Hematopoietic multipotent progenitor cell treated with erythropoietin and hydrocortisone succinate and interleukin-3 and kit ligand, for 15 days (in vitro differentiated cells): Measurements from ENCODE around the gene VARS1.

Experiments used
- DNase-seq: peaks from one replicate; pipeline ENCODE4 v3.0.0-alpha.2; 2015; ENCODE audit warnings: low spot score

The VARS1 gene

GRCh38 chr6:31771992-31772358 lies 23.6 kb downstream of the VARS1 start:
- no peak for DNase-seq

GRCh38 chr6:31770860-31771259 lies 24.7 kb downstream of the VARS1 start:
- no peak for DNase-seq

GRCh38 chr6:31769684-31770371 lies 25.7 kb downstream of the VARS1 start:
- DNase-seq, result peak; percentile 91

- DNase-seq, result no peak
Measured at GRCh38 chr6:31768363-31769257, 26.9 kb downstream of the VARS1 start.

- no peak for DNase-seq
Measured at GRCh38 chr6:31767096-31767645, 28.4 kb downstream of the VARS1 start.

GRCh38 chr6:31765910-31766794 lies 29.4 kb downstream of the VARS1 start:
- no peak for DNase-seq

- no peak for DNase-seq
Measured at GRCh38 chr6:31765559-31765909, 30.0 kb downstream of the VARS1 start.

GRCh38 chr6:31764198-31764597 lies 31.4 kb downstream of the VARS1 start:
- DNase-seq, result no peak

- no peak for DNase-seq
Measured at GRCh38 chr6:31763619-31763940, 32.0 kb downstream of the VARS1 start.

GRCh38 chr6:31762878-31763618 lies 32.5 kb downstream of the VARS1 start:
- no peak for DNase-seq

GRCh38 chr6:31762356-31762755 lies 33.2 kb downstream of the VARS1 start, which contains the start of gene SAPCD1:
Gene SAPCD1, plus strand, starts transcription at chr6:31762656. Its CDS starts 399 bp downstream, at chr6:31763055.
- no peak for DNase-seq

GRCh38 chr6:31761343-31761742 lies 34.2 kb downstream of the VARS1 start:
- no peak for DNase-seq

- DNase-seq, result no peak
Measured at GRCh38 chr6:31760790-31761189, 34.8 kb downstream of the VARS1 start.

- DNase-seq, result no peak
Measured at GRCh38 chr6:31758281-31758680, 37.3 kb downstream of the VARS1 start.

- no peak for DNase-seq
Measured at GRCh38 chr6:31752739-31753319, 42.7 kb downstream of the VARS1 start.

- DNase-seq, result no peak
Measured at GRCh38 chr6:31750411-31751022, 45.0 kb downstream of the VARS1 start.

- DNase-seq, result no peak
Measured at GRCh38 chr6:31749301-31750036, 46.1 kb downstream of the VARS1 start.
